HepG2 (cell line): Measurements from ENCODE around the gene B3GALT5. TPM values are rescaled to one million over a fixed set of nuclear protein-coding genes. Genes with fewer than 3 reads are reported as not detected.

Experiments
- ATAC-seq: fragments of 200-7000 bp; cut with Tn5 transposase; 3 replicates; pipeline ENCODE4 v1.9.1; 2020; ENCODE audit warnings: mild to moderate bottlenecking, moderate library complexity
- Bru-seq: library from RNA; stranded (reverse); fragments of 400-500 nt; gene quantifications from one replicate; lab custom pipeline; 2021; lab: Mats Ljungman, UMichigan
- BruChase-seq, 2 experiments: library from RNA; stranded (reverse); fragments of 400-500 nt; gene quantifications; one replicate each; lab custom pipeline; 2021; lab: Mats Ljungman, UMichigan
- BruUV-seq: library from RNA; stranded (reverse); fragments of 400-500 nt; replicated peaks from 2 replicates; lab custom pipeline; 2021; lab: Mats Ljungman, UMichigan
- CTCF ChIA-PET: fragments of 300-600 bp; formaldehyde crosslinking; extraction: SDS; loops from one replicate; lab custom pipeline; 2021; ENCODE audit warnings: low total read pairs, inconsistent platforms, low intra/inter-chr PET ratio; lab: Yijun Ruan, JAX
- POLR2A ChIA-PET: fragments of 350-600 bp; sonication (Branson Sonifier 250); formaldehyde crosslinking; loops from one replicate; lab custom pipeline; 2020; ENCODE audit warnings: antibody characterized with exemption, inconsistent platforms; lab: Yijun Ruan, JAX
- DNase-seq: peaks from one replicate; pipeline ENCODE4 v3.0.0-alpha.2; 2015; ENCODE audit warnings: low spot score
- FAIRE-seq: peaks from 3 replicates; lab custom pipeline; 2011; peaks lifted over from hg19 to GRCh38; lab: Jason Lieb, UNC
- H2AFZ ChIP-seq: one replicate; pipeline ENCODE4 v1.6.1; 2011; ENCODE audit warnings: low read length, inconsistent platforms
- H3K27ac ChIP-seq: fragments of 300-600 bp; 3 replicates; pipeline ENCODE4 v1.8.0; 2011; ENCODE audit warnings: mixed run types, mild to moderate bottlenecking, mixed read lengths, low read length, inconsistent platforms; ENCODE audit not compliant: insufficient read depth; ENCODE audit errors: extremely low read length
- H3K27me3 ChIP-seq, 2 experiments: fragments of 200-600 bp in 1 of 2; 2 replicates in 1 of 2; 3 replicates in 1 of 2; pipeline versions ENCODE4 v1.6.0 to v1.8.0; 2011; ENCODE audit warnings: low read length in 2 of 2, mild to moderate bottlenecking in 2 of 2, moderate library complexity in 2 of 2, inconsistent platforms in 1 of 2; ENCODE audit not compliant: insufficient read depth in 2 of 2, control insufficient read depth in 1 of 2
- H3K36me3 ChIP-seq, 2 experiments: fragments of 200-600 bp in 1 of 2; replicated peaks in 1 of 2; 2 replicates in 1 of 2; 3 replicates in 1 of 2; pipeline versions ENCODE4 v1.5.1 to v1.8.0; 2011; ENCODE audit warnings: low read length in 2 of 2, inconsistent platforms in 1 of 2; ENCODE audit not compliant: insufficient read depth in 2 of 2, control insufficient read depth in 1 of 2
- H3K4me1 ChIP-seq: 2 replicates; pipeline ENCODE4 v1.5.1; 2012; ENCODE audit warnings: low read length, inconsistent platforms; ENCODE audit not compliant: insufficient read depth
- H3K4me2 ChIP-seq: 2 replicates; pipeline ENCODE4 v1.6.0; 2011; ENCODE audit warnings: low read depth, low read length, inconsistent platforms
- H3K4me3 ChIP-seq, 3 experiments: fragments of 200-600 bp in 1 of 3; sonication (generic), shearing (Covaris generic) in 1 of 3; replicated peaks in 1 of 3; 2 replicates each; pipeline ENCODE4 v1.5.1; 2011 to 2016; ENCODE audit warnings: low read length in 3 of 3, inconsistent platforms in 2 of 3, low read depth in 2 of 3, mild to moderate bottlenecking in 2 of 3, control low read depth in 1 of 3, mixed read lengths in 1 of 3; ENCODE audit not compliant: insufficient read depth in 1 of 3
- H3K79me2 ChIP-seq: one replicate; pipeline ENCODE4 v1.6.1; 2011; ENCODE audit warnings: low read length, inconsistent platforms; ENCODE audit not compliant: insufficient read depth
- H3K9ac ChIP-seq: 2 replicates; pipeline ENCODE4 v1.6.0; 2011; ENCODE audit warnings: mild to moderate bottlenecking, low read depth, low read length, inconsistent platforms; ENCODE audit not compliant: insufficient read depth
- H3K9me3 ChIP-seq: 2 replicates; pipeline ENCODE4 v1.5.1; 2012; ENCODE audit warnings: mild to moderate bottlenecking, low read length
- H4K20me1 ChIP-seq: 2 replicates; pipeline ENCODE4 v1.6.0; 2011; ENCODE audit warnings: inconsistent platforms, mild to moderate bottlenecking, low read length, moderate library complexity; ENCODE audit not compliant: insufficient read depth
- PATZ1 ChIP-seq: sonication (generic); formaldehyde crosslinking; IDR thresholded peaks from 2 replicates; pipeline ENCODE4 v1.4.0; 2020; ENCODE audit warnings: missing genetic modification reagents
- WGBS: methylation state at CpG from one replicate; pipeline ENCODE4 v1.1.6; 2017; ENCODE audit warnings: low lambda C conversion rate; 5-methylcytosine and 5-hydroxymethylcytosine counted together
- in situ Hi-C: cut with HindIII; loops from 2 replicates; pipeline ENCODE4 v1.10.0; 2017; ENCODE audit warnings: low pct_unique_long_range_greater_than_20kb; ENCODE audit not compliant: extremely low pct_ligation_motif_present
- intact Hi-C: fragments of 100-400 bp; cut with micrococcal nuclease; formaldehyde crosslinking; loops from one replicate; pipeline ENCODE4 v1.10.0; 2022; ENCODE audit not compliant: unreplicated experiment
- long read RNA-seq, 2 experiments: library from RNA in 1 of 2; library from polyadenylated mRNA in 1 of 2; stranded (forward) in 1 of 2; unstranded in 1 of 2; transcript quantifications; one replicate each; pipeline ENCODE4 v2.0.0, GENCODE V29; 2019 to 2022
- polyA minus RNA-seq, 3 experiments: library from RNA; depleted of rRNA, polyadenylated mRNA; stranded (reverse); fragments of >200 nt; gene quantifications; 2 replicates each; pipeline ENCODE4 v1.2.3, GENCODE V29; 2011; ENCODE audit warnings: low replicate concordance in 1 of 3
- polyA plus RNA-seq, 8 experiments: library from polyadenylated mRNA; depleted of rRNA in 3 of 8; stranded (reverse) in 7 of 8; unstranded in 1 of 8; fragments of >200 nt; fragmentation: Illumina TruSeq in 4 of 8; extraction: Trizol in 4 of 8; gene quantifications; 2 replicates each; pipeline versions ENCODE4 v1.2.1 to v1.2.3, GENCODE V29; 2011 to 2016; ENCODE audit warnings: low read depth in 4 of 8, missing spikeins in 1 of 8, mixed read lengths in 1 of 8; ENCODE audit not compliant: insufficient read depth in 1 of 8
- total RNA-seq, 5 experiments: library from RNA; depleted of rRNA; stranded (reverse); fragments of >200 nt; fragmentation: Illumina TruSeq; extraction: Trizol; gene quantifications; 2 replicates each; pipeline ENCODE4 v1.2.3, GENCODE V29; 2016; ENCODE audit warnings: low read depth in 1 of 5

B3GALT5 gene, protein sequence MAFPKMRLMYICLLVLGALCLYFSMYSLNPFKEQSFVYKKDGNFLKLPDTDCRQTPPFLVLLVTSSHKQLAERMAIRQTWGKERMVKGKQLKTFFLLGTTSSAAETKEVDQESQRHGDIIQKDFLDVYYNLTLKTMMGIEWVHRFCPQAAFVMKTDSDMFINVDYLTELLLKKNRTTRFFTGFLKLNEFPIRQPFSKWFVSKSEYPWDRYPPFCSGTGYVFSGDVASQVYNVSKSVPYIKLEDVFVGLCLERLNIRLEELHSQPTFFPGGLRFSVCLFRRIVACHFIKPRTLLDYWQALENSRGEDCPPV
- total RNA-seq (2016; rRNA removed; fragmentation: Illumina TruSeq; extraction: Trizol), result 0.02 TPM in 1 of 2 replicates, not detected in the other
- total RNA-seq (2016; cell fraction: cytosol; rRNA removed; fragmentation: Illumina TruSeq; extraction: Trizol; ENCODE audit: low read depth), result not detected in 2 replicates
- total RNA-seq (2016; cell fraction: insoluble cytoplasmic fraction; rRNA removed; fragmentation: Illumina TruSeq; extraction: Trizol), result not detected in 2 replicates
- not detected in 2 replicates for total RNA-seq (2016; cell fraction: membrane; rRNA removed; fragmentation: Illumina TruSeq; extraction: Trizol)
- total RNA-seq (2016; cell fraction: nucleus; rRNA removed; fragmentation: Illumina TruSeq; extraction: Trizol), result not detected in 2 replicates
- polyA plus RNA-seq (2011; rRNA removed), result under 0.01 and 0.03 TPM in 2 replicates
- 0.03 TPM in 1 of 2 replicates, not detected in the other for polyA plus RNA-seq (2011; cell fraction: cytosol; rRNA removed)
- 0.05 TPM in 1 of 2 replicates, not detected in the other for polyA plus RNA-seq (2011; cell fraction: nucleus; rRNA removed)
- polyA plus RNA-seq (2012), result not detected in 2 replicates
- not detected in 2 replicates for polyA plus RNA-seq (2016; cell fraction: cytosol; fragmentation: Illumina TruSeq; extraction: Trizol; ENCODE audit: low read depth)
- not detected in 2 replicates for polyA plus RNA-seq (2016; cell fraction: insoluble cytoplasmic fraction; fragmentation: Illumina TruSeq; extraction: Trizol; ENCODE audit: low read depth)
- not detected in 2 replicates for polyA plus RNA-seq (2016; cell fraction: membrane; fragmentation: Illumina TruSeq; extraction: Trizol; ENCODE audit: low read depth)
- polyA plus RNA-seq (2016; cell fraction: nucleus; fragmentation: Illumina TruSeq; extraction: Trizol; ENCODE audit: insufficient read depth, low read depth), result not detected in 2 replicates
- polyA minus RNA-seq (2011; rRNA and poly(A)+ RNA removed; ENCODE audit: low replicate concordance), result 0.06 TPM in 1 of 2 replicates, not detected in the other
- polyA minus RNA-seq (2011; cell fraction: cytosol; rRNA and poly(A)+ RNA removed), result not detected in 2 replicates
- not detected in 2 replicates for polyA minus RNA-seq (2011; cell fraction: nucleus; rRNA and poly(A)+ RNA removed)
- Bru-seq, nascent RNA, result percentile 1 among the genes with signal in this experiment
- BruChase-seq, experiment 1, labeled RNA remaining after a 6-hour chase, result percentile 8 among the genes with signal in this experiment
- percentile 4 among the genes with signal in this experiment for BruChase-seq, experiment 2, labeled RNA remaining after a 2-hour chase
- long read RNA-seq, experiment 1, result 0 reads
- long read RNA-seq, experiment 2, result 0 reads

GRCh38 chr21:39612233-39613040, at the start of gene B3GALT5:
Gene B3GALT5 (plus strand): TSS chr21:39612940. CDS start chr21:39660560, 47,620 bp downstream.
- no TSS peak for BruUV-seq
- no peak within 1 kb of the TSS for H3K4me2 ChIP-seq
- no peaks in the 10 kb centered on the region for H3K79me2 ChIP-seq
- H2AFZ ChIP-seq, result no peak within 1 kb of the TSS
- CTCF ChIA-PET, result no interaction called here
- intact Hi-C loops (no loop called here), in situ Hi-C loops (no loop called here)
- H4K20me1 ChIP-seq, result no peaks in the 10 kb centered on the region
- no peaks in the 10 kb centered on the region for H3K36me3 ChIP-seq
- 42% methylated on average over 24 of the region's 63 CpGs for WGBS
- H3K9me3 ChIP-seq, result no peaks in the 10 kb centered on the region
- POLR2A ChIA-PET, result no interaction called here
- TF ChIP-seq PATZ1, result no peak
- TF ChIP-seq, all 625 proteins: peak for 0
- Histone ChIP-seq H3K9ac (no peak within 1 kb of the TSS), H3K27ac (no peak within 1 kb of the TSS), H3K4me1 (no peaks in the 10 kb centered on the region), H3K4me3 (no peak within 1 kb of the TSS), H3K27me3 (peaks cover 4 to 32% of the 10 kb centered on the region in 2 experiments; a peak in 4 of 5 replicates)
- DNase-seq (no peak), FAIRE-seq (no peak), ATAC-seq (no peak; the same call in 2 of the 3 replicates)
